ENCODE measurements around the gene SEZ6. TPM values are rescaled to one million over a fixed set of nuclear protein-coding genes. Genes with fewer than 3 reads are reported as not detected.

Gene SEZ6
- total RNA-seq, 2 donors from 2014 or later = 0.20 TPM; not detected in 1

GRCh38 chr17:28997806-28998205 lies 8.0 kb downstream of the SEZ6 start:
- Mint-ChIP-seq H3K27me3 (ENCODE audit: insufficient read depth) (peaks cover 23% of the 10 kb centered on the region), H3K36me3 (ENCODE audit: low read depth) (no peaks in the 10 kb centered on the region), H3K9me3 (no peaks in the 10 kb centered on the region), H3K4me3 (no peak overlapping the region), H3K27ac (no peak overlapping the region), H3K4me1 (peaks cover 26% of the 10 kb centered on the region)
- no peak overlapping the region for H3K4me3 ChIP-seq (ENCODE audit: low read length)
- no peak for TF ChIP-seq CTCF (conservative IDR thresholded peaks at IDR 0.05)
- H3K9me3 ChIP-seq (ENCODE audit: control insufficient read depth, low read length) = no peaks in the 10 kb centered on the region
- H3K9ac ChIP-seq (ENCODE audit: extremely low read depth, low read length, poor library complexity, severe bottlenecking) = no peak overlapping the region
- H3K36me3 ChIP-seq (ENCODE audit: control insufficient read depth, insufficient read depth, low read length) = no peaks in the 10 kb centered on the region
- no peak overlapping the region for H3K27ac ChIP-seq (ENCODE audit: low read depth, low read length)
- WGBS, 2 experiments (ENCODE audit: insufficient coverage in 1 of 2, insufficient read length in 1 of 2) = 67 to 100% methylated on average over 1 of the region's 1 CpG
- peaks cover 2% of the 10 kb centered on the region for H3K4me1 ChIP-seq (ENCODE audit: control insufficient read depth, insufficient read depth, low read length)
- H3K27me3 ChIP-seq (ENCODE audit: control insufficient read depth, insufficient read depth, low read length, poor library complexity, severe bottlenecking) = no peaks in the 10 kb centered on the region
- no peak for DNase-seq

GRCh38 chr17:28996554-28997096 lies 9.2 kb downstream of the SEZ6 start:
- Mint-ChIP-seq H3K27me3 (ENCODE audit: insufficient read depth) (peaks cover 20% of the 10 kb centered on the region), H3K4me1 (peaks cover 17% of the 10 kb centered on the region), H3K4me3 (no peak overlapping the region), H3K9me3 (no peaks in the 10 kb centered on the region), H3K36me3 (ENCODE audit: low read depth) (no peaks in the 10 kb centered on the region), H3K27ac (no peak overlapping the region)
- Histone ChIP-seq H3K9me3 (ENCODE audit: control insufficient read depth, low read length) (no peaks in the 10 kb centered on the region), H3K9ac (ENCODE audit: extremely low read depth, low read length, poor library complexity, severe bottlenecking) (no peak overlapping the region), H3K27ac (ENCODE audit: low read depth, low read length) (no peak overlapping the region), H3K4me1 (ENCODE audit: control insufficient read depth, insufficient read depth, low read length) (peaks cover 2% of the 10 kb centered on the region), H3K36me3 (ENCODE audit: control insufficient read depth, insufficient read depth, low read length) (no peaks in the 10 kb centered on the region), H3K27me3 (ENCODE audit: control insufficient read depth, insufficient read depth, low read length, poor library complexity, severe bottlenecking) (no peaks in the 10 kb centered on the region), H3K4me3 (ENCODE audit: low read length) (no peak overlapping the region)
- no peak for DNase-seq
- no peak for TF ChIP-seq CTCF (conservative IDR thresholded peaks at IDR 0.05)
- 83 to 100% methylated on average over 2 to 5 of the region's 5 CpGs for WGBS, 2 experiments (ENCODE audit: insufficient coverage in 1 of 2, insufficient read length in 1 of 2)

GRCh38 chr17:28993645-28994426 lies 12.0 kb downstream of the SEZ6 start:
- Mint-ChIP-seq H3K9me3 (peaks cover 2% of the 10 kb centered on the region), H3K4me3 (no peak overlapping the region), H3K4me1 (peaks cover 2% of the 10 kb centered on the region), H3K27me3 (ENCODE audit: insufficient read depth) (peaks cover 22% of the 10 kb centered on the region), H3K27ac (no peak overlapping the region), H3K36me3 (ENCODE audit: low read depth) (no peaks in the 10 kb centered on the region)
- no peaks in the 10 kb centered on the region for H3K9me3 ChIP-seq (ENCODE audit: control insufficient read depth, low read length)
- peaks cover 2% of the 10 kb centered on the region for H3K27me3 ChIP-seq (ENCODE audit: control insufficient read depth, insufficient read depth, low read length, poor library complexity, severe bottlenecking)
- no peak overlapping the region for H3K9ac ChIP-seq (ENCODE audit: extremely low read depth, low read length, poor library complexity, severe bottlenecking)
- TF ChIP-seq CTCF (conservative IDR thresholded peaks at IDR 0.05) = no peak
- H3K36me3 ChIP-seq (ENCODE audit: control insufficient read depth, insufficient read depth, low read length) = no peaks in the 10 kb centered on the region
- 91 to 95% methylated on average over 10 to 13 of the region's 13 CpGs for WGBS, 2 experiments (ENCODE audit: insufficient coverage in 1 of 2, insufficient read length in 1 of 2)
- no peak overlapping the region for H3K27ac ChIP-seq (ENCODE audit: low read depth, low read length)
- H3K4me3 ChIP-seq (ENCODE audit: low read length) = no peak overlapping the region
- DNase-seq = no peak
- H3K4me1 ChIP-seq (ENCODE audit: control insufficient read depth, insufficient read depth, low read length) = peaks cover 2% of the 10 kb centered on the region

All from endodermal cell (in vitro differentiated cells).